Glomerular visceral epithelial cell (primary cell): Measurements from ENCODE around the gene SOWAHB.
"Not testable (repeated sequence)": the region's sequence is repeated elsewhere in the genome, so short reads cannot be mapped to it uniquely, and the experiment has no call there.

Experiments used
- DNase-seq: peaks from one replicate; pipeline ENCODE4 v3.0.0-alpha.2; 2016; ENCODE audit errors: extremely low spot score

Gene SOWAHB

DNA sequence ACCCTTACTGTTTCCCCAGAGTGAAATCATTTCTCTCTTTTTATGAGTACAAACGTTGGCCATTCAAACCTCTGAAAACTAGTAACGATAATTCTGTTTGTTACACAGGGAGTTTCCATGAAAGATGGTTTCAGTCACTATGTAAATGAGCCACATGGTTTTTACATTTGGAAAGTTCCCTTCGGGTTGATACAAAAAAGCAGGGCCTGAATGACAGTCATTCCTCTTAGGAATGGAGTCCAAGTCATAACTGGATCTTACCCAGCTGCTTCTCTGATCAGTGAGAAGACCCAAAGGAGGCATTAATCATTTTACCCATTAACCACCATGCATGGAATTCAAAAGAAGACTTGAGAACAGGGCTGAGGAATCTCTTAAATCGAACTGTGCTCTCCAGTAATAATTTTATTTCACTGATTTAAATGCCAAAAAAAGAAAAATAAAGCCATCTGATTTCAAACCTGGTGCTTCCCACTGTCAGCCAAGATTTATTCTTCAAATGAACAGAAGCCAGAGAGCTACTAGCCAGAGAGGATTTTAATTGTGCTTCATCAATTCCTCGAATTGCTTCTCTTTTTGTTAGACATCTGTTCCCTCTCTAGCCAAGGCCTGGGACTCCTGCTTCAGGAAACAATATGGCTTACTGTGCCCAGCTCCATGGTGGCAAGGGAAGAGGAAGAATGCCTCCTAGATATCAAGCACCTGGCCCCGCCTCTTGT, 3.2 kb downstream of the SOWAHB start:
- no peak for DNase-seq

- no peak for DNase-seq
Observed at GRCh38 chr4:76892601-76893000, 5.3 kb downstream of the SOWAHB start.

GRCh38 chr4:76892001-76892400, 5.9 kb downstream of the SOWAHB start:
- DNase-seq, result no peak

DNA sequence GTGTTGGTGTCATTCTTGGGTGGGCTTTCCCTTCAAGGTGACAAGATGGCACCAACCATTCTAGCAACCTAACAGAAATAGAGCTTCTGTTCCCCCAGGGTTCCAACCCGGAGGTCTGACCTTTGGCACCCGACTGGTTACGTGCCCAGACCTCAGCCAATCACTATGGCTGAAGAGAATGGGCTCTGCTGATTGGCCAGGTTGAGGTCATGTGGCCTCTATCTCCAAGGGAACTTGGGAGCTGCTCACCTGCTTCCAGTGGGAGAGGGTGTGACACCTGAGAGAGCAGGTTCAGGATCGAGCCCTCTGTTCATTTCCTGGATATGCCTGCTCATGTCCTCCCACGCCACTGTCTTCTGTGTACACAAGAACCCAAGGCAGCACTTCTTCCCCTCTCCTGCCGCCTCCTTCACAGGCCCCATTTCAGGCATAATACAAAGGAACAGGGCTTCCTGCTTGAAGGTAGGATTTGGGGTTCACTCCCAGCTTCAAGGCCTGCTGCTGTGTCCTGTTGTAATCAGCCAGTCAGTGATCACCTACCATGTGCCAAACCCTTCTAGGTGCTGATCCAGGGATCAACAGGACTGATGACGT, 11.0 kb downstream of the SOWAHB start:
- DNase-seq, result no peak

DNA sequence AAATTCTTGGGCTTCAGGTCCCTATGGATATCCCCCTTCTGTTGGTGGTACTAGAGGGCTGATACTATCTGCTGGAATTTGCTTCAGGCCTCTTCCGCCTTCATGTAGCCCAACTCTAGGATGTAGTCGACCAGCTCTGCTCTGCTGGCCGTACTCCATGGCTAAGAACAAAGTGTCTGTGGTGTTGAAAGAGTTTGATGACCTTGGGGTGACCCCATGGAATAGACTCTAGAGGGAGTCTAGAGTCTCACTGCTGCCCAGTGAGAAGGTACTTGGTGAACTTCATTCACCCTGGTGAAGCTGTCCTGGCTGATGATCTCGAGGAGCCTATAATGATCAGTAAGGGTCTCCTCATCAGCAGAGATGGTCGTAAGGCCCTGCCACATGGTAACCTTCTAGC, 11.7 kb downstream of the SOWAHB start:
- DNase-seq, result no peak

GRCh38 chr4:76883147-76883546, 14.8 kb downstream of the SOWAHB start:
- no peak for DNase-seq

DNA sequence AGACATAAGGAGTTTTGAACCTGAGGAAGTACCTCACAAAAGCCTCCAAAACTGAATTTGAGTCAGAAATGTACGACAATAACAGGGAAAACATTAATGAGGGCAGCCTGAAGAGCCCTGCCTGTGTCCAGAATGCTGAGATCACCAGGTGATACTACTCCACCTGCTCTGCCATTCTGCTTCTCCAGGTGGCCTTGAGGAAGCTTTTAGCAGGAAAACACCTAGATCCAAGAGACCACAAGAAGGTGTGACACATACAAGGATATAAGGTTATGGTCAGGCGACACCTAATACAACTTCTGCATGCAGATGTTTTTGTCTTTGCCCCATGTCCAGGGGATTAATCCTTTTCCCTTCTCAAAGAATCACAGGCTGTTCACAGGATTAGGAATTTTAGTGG, 15.3 kb downstream of the SOWAHB start:
- no peak for DNase-seq

DNA sequence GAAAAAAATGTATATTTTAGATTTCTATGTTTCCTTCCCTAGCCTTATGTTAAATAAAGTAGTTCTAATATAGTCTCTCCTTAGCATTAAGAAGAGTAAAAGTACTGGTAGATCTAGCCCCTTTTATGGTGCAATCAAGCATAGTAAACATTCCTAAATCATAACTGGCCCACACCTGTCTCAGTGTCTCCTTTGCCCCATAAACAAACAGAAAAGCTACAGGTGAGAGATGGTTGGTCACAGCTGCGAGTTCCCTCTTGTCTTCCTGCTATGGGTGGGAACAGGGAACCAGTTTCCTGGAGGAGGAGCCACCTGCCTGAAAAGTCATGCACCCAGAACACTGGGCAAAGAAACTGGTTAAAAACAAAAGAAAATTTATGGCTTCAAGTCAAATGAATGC, 16.6 kb downstream of the SOWAHB start:
- no peak for DNase-seq

GRCh38 chr4:76879731-76880364, 18.1 kb downstream of the SOWAHB start:
- DNase-seq, result no peak

DNA sequence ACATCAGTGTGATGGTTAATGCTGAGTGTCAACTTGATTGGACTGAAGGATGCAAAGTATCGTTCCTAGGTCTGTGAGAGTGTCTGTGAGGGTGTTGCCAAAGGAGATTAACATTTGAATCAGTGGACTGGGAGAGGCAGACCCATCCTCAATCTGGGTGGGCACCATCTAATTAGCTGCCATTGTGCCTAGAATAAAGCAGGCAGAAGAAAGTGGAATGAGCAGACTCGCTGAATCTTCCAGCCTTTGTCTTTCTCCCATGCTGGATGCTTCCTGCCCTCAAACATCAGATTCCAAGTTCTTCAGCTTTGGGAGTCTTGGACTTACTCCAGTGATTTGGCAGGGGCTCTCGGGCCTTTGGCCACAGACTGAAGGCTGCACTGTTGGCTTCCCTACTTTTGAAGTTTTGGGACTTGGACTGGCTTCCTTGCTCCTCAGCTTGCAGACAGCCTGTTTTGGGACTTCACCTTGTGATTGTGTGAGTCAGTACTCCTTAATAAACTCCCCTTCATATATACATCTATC, 19.2 kb downstream of the SOWAHB start:
- not testable (repeated sequence) for DNase-seq

GRCh38 chr4:76874176-76874575, 23.8 kb downstream of the SOWAHB start:
- no peak for DNase-seq

DNA sequence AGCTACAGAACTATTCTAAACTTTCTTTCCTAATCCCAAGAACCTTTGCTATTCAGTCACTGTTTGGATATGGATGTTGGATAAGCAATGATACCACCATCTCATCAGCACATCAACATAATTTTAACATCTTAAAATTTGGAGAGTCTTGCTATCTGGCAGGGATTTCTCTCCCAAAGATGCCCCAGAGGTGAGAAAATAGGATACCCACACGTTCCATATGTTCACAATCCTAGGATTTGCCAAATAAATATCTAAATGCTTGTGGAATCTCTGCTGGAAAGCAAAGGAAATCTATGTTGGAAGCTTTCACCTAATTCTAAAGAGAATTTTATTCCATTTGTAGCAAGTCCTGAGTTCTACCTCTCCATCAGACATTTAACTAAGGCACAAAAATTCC, 24.4 kb downstream of the SOWAHB start:
- no peak for DNase-seq

GRCh38 chr4:76872556-76872955, 25.4 kb downstream of the SOWAHB start:
- no peak for DNase-seq

DNA sequence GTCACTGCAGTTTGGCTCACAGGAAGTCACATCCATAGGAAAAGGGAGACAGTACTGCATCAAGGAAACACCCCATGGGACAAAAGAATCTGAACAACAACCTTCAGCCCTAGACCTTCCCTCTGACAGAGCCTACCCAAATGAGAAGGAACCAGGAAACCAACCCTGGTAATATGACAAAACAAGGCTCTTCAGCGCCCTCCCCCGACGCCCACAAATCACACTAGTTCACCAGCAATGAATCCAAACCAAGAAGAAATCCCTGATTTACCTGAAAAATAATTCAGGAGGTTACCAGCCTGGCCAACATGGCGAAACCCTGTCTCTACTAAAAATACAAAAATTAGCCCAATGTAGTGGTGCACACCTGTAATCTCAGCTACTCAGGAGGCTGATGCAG, 29.2 kb downstream of the SOWAHB start:
- not testable (repeated sequence) for DNase-seq

- no peak for DNase-seq
Observed at GRCh38 chr4:76867880-76868655, 29.9 kb downstream of the SOWAHB start.

DNA sequence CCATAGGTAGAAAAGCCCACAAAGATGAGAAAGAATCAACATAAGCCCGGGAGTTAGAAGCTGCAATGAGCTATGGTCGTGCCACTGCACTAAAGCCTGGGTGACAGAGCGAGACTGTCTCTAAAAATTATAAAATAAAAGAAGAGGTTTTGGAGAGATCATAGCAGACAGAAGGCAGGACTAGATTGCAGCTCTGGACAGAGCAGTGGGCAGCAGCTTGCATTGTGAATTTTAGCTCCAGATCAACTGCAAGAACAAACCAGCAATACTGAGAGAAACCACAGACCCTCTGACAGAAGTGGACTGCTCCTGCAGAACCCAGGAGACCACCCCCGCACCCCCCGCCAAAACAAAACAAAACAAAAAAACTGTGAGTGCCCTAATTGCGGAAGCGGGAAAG, 30.6 kb downstream of the SOWAHB start:
- DNase-seq, result no peak

DNA sequence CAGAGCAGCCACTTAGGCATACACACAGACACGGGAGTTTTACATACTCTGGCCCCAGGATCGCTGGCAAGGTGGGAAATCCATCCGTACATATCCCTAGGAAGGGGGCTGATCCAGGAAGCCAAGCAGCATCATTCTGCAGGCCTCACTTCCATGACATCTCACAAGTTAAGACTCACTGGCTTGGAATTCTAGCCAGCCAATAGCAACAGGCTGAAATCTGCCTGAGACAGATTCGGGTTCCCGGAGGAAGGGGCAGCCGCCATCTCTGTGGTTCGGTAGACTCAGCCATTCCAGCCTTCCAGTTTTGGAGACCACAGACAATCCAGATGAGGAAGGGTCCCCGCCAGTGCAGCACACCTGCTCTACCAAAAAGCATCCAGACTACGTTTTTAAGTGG, 31.3 kb downstream of the SOWAHB start:
- no peak for DNase-seq

DNA sequence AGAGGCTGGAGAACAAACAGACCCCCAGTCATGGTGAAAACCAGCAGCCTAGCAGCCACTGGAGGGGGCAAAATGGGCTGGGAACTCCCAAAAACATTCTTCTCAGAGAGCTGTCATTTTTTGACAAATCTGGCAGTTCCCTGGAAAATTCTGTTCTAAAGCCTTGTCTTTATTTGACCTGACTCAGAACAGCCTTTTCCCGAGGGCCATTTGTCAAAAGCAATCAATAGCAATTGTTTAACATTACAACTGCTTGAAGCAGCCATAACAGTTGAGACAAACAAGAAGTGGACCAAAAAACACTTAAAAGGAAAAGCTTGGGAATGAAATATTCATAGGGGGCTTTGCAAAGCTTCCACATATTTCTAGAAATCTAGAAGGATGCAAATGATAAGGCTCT, 39.6 kb downstream of the SOWAHB start:
- DNase-seq, result no peak

GRCh38 chr4:76857074-76857409, 40.9 kb downstream of the SOWAHB start:
- no peak for DNase-seq

DNA sequence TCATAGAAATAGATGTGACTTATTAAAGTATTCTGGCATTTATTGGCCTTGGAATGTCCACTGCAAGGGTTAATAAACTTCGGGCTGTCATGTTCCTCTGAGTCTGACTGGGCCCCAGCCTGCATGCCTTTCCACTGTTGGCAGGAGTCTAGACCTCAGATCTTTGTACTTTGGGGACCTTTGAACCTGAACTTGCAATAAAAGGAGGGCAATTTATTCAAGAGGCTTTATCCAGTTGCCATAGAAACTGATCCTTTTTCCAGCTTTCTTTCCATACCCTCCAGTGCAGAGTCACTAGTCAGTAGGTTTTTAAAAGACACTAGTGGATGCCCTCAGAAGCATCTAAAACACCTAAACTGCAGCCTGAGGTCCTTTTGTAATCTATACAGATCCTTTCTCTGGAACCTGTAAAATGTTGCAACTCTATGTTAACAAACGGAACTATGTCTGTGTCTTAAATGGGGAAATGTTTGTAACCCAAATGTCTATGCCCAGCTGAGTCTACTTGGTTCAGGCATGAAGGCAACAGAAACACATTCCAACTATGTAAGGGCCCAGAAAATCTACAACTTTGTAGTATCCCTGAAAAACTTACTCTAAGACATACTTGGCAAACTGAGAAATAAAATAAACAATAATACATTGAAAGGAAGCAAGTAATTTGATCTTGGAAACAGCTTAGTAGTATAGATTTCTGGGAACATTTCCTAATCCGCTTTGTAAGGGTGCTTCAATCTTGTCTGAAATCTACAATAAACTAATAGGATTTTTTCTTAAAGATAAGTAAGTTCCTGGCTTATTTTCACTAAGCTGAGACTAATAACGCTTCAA, 41.5 kb downstream of the SOWAHB start:
- DNase-seq, result no peak

DNA sequence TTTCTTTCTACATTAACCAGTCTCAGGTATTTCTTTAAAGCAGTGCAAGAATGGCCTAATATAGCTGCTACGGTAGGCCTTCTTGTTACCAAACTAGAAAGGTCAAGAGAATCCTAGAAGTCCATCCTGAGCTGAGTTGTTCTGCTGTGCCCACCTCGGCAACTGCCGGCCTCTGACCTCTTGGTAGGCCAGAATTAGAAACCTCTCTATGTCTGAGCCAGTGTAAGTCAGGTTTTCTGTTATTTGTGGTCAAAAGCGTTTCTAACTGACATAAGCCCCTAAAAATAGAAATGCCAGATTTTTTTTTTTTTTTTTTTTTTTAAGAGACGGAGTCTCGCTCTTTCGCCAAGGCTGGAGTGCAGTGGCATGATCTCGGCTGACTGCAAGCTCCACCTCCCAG, 43.1 kb downstream of the SOWAHB start:
- no peak for DNase-seq

GRCh38 chr4:76851375-76851774, 46.6 kb downstream of the SOWAHB start:
- DNase-seq, result no peak
